T-helper 2 cell treated with Interferon-gamma antibody and Interleukin-4, amounts not matched to agents 100 ng/mL and 5 ng/mL, for 36 hours (primary cell): Measurements from ENCODE around the gene S1PR3. TPM values are rescaled to one million over a fixed set of nuclear protein-coding genes. Genes with fewer than 3 reads are reported as not detected.

Source experiments
- intact Hi-C: fragments of 100-400 bp; cut with micrococcal nuclease; formaldehyde crosslinking; loops from one replicate; pipeline ENCODE4 v1.15.1; 2023
- total RNA-seq: library from RNA; stranded (reverse); gene quantifications from 2 replicates; pipeline ENCODE4 v1.2.3, GENCODE V29; 2022

The S1PR3 gene
- total RNA-seq, 1 donor from 2014 or later, result 1.0 TPM

DNA sequence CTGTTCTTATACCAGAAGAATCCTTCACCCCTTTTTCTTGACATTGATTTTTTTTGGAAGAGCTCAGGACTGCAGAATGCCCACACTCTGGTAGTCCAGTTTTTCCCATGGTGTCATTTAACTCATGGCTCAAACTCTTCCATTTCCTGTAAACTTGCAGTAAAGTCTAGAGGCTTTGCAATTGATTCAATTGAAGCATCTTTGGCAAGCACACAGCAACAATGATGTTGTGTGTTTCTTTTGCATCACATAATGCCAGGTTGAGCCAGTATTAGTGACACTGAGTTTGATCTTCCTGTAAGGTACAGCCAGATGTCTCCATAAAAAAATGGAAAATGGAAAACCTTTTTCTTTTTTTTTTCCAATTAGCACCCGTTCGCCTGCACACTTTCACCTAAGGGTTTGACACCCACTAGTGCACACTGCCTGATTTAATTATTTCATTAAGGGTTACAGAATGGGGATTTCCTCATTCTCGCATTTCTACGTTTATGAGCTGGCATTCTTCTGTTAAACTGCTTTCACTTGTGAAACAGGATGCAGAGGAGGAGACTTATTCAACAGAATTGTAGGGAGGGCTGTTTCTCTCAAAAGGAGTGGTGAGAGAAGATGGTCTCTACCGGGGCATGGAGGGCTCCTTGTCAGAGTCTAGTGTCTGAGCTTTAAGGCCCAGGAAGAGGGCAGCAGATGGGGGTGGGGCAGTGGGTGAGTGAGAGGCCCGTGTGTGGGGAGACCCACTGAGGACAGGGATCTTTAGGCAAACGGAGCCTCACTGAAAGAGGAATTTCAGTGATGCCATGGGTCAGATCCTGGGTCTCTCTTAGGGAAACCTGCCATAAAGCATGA is 2.2 kb upstream of the S1PR3 start:
- intact Hi-C loops, result loop anchor here (1.0 to 5.0 kb wide), 3 partner anchors 37 to 154 kb away; no protein-coding TSS in a partner anchor

- intact Hi-C loops, result loop anchor here (5.0 kb wide), 1 partner anchor 1018 kb away; the partner anchor contains the start of gene CDK20
Observed at GRCh38 chr9:88990041-88990728, 1.1 kb upstream of the S1PR3 start.

DNA sequence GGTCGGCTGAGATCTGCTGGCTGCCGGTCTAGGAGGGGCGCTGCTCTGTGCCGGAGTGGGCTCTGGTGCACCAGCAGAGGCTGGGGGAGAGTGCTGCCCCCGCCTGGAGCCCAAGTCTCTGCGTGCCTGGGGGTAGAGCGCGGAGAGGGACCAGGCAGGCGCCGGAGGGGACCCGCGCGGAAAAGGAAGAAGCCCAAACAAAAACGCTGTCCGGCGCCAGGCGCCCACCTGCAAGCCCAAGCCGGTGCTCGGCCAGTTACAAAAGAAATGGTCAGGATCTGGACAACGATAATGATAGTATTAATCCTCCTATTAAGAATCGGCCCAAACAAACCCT is 571 bp upstream of the S1PR3 start:
- intact Hi-C loops, result loop anchor here (5.0 kb wide), 1 partner anchor 1018 kb away; the partner anchor contains the start of gene CDK20

- intact Hi-C loops, result loop anchor here (5.0 kb wide), 1 partner anchor 1020 kb away; the partner anchor contains the start of gene CDK20
Observed at GRCh38 chr9:88992556-88992955, 1.3 kb downstream of the S1PR3 start.

- intact Hi-C loops, result loop anchor here (5.0 kb wide), 1 partner anchor 1021 kb away; the partner anchor contains the start of gene CDK20
Observed at GRCh38 chr9:88993327-88993726, 2.1 kb downstream of the S1PR3 start.

DNA sequence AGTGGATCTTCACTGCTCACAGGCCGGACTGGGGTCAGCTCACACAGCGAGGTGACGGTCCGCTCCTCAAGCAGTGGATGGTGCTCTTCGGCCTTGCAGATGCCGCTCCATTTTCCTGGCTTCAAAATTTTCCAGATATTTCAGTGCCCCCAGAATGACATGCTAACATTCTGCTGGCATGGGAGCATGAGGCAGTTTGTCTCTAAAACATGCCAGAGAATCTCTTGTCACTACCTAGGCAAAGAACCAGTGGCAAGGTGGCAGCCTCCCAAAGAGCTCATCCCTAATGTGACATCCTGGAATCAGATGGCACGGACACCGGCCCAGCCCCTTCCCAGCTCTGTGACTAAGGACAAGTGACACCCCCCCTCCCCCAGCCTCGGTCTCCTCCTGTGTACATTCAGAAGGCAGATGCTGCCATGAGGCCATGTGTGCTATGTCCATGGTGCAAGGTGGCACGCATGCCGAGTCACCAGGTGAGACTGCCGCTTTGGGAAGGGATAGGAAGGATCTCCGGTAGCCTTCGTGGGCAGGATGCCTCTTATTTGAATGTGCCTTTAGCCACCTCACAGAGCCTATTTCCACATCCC is 2.7 kb downstream of the S1PR3 start:
- intact Hi-C loops, result loop anchor here (5.0 kb wide), 1 partner anchor 1022 kb away; the partner anchor contains the start of gene CDK20

DNA sequence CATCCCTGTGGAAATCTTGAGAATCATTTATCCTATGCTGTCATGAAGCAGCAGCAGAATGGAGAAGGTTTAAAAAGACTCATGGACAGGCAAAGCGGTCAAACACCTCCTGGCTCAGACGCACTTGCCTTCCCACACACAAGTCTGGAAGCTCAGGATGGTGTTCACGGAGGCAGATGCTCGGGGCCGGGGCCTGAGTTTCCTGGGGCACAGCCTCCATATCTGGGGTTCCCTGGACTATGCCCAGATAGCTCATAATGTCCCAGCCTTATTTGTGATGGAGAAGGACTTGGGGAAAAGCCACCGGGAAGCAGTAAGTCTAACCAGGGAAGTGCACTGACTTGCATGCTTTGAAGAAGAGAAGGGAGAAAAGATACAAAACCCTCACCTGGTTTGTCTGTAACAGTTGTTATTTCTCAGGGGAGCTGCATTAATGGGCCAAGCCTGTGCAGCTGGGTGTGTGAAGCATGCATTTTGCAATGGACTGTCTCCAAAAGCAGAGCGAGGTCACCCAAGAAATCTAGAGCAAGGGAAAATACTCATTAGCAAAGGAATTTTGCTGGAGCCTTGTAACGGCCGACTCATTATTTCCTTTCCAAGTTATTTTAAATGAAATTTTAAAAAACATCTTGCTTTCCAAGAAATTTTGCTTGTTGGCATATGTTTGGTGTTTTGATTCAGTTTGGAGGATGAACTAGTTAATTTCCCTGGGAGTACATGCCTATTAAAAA is 3.4 kb downstream of the S1PR3 start:
- intact Hi-C loops, result loop anchor here (5.0 kb wide), 1 partner anchor 1022 kb away; the partner anchor contains the start of gene CDK20

- intact Hi-C loops, result no loop called here
Observed at GRCh38 chr9:88995200-88995577, 3.9 kb downstream of the S1PR3 start.

GRCh38 chr9:88995627-88996026 is 4.4 kb downstream of the S1PR3 start:
- intact Hi-C loops, result no loop called here

- intact Hi-C loops, result no loop called here
Observed at GRCh38 chr9:88996046-88996920, 5.0 kb downstream of the S1PR3 start.

DNA sequence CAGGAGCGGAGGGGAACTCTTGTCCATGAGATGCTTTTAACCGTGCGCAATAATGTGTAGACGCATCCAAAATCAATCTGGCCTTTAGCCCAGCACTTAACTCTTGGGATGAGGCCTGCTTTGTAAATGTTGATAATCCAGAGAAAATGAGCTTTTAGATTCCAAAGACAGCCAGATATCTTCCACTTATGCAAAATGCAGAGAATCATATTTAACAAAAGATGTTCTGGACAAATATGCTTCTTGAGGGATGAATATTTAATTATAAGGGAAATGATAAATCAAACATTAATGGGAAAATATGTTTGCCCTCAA is 5.6 kb downstream of the S1PR3 start:
- intact Hi-C loops, result no loop called here

GRCh38 chr9:88997646-88998045 is 6.4 kb downstream of the S1PR3 start:
- intact Hi-C loops, result no loop called here

DNA sequence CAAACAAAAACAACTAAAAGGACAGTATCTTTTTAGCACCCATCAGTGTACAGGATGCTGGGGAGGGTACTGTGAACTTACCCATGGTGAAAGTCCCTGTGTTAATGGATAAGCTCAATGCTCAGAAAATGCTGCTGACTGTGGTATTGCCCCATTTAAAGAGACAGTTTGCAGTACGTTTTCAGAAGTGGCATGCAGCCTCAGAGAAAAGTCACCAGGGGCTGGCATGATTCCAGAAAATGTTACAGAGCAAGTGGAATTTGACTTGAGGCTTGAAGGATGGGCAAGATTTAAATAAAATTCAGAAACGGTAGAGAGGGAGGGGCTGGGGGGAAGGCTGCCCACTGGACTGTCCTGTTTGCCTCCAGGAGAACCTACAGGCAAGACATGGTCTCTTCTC is 7.2 kb downstream of the S1PR3 start:
- intact Hi-C loops, result no loop called here

- intact Hi-C loops, result no loop called here
Observed at GRCh38 chr9:88998911-88999310, 7.6 kb downstream of the S1PR3 start.

- intact Hi-C loops, result loop anchor here (2.0 to 10.0 kb wide), 2 partner anchors 340 to 1046 kb away; a partner anchor contains a TSS
Observed at GRCh38 chr9:89000371-89000781, 9.1 kb downstream of the S1PR3 start.

DNA sequence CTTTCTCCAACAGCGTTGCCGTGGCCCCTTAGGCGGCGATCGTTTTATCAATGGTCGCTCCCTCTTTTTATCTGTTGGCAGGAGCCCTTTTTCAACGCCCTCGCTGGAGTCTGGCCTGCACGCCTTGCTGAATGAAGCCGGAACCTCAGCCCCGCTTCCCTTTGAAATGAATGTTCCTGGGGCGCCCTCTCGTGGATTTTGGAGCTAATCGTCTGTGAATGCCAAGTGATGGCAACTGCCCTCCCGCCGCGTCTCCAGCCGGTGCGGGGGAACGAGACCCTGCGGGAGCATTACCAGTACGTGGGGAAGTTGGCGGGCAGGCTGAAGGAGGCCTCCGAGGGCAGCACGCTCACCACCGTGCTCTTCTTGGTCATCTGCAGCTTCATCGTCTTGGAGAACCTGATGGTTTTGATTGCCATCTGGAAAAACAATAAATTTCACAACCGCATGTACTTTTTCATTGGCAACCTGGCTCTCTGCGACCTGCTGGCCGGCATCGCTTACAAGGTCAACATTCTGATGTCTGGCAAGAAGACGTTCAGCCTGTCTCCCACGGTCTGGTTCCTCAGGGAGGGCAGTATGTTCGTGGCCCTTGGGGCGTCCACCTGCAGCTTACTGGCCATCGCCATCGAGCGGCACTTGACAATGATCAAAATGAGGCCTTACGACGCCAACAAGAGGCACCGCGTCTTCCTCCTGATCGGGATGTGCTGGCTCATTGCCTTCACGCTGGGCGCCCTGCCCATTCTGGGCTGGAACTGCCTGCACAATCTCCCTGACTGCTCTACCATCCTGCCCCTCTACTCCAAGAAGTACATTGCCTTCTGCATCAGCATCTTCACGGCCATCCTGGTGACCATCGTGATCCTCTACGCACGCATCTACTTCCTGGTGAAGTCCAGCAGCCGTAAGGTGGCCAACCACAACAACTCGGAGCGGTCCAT is 10.0 kb downstream of the S1PR3 start:
- intact Hi-C loops, result loop anchor here (1.0 to 10.0 kb wide), 3 partner anchors 340 to 1046 kb away; a partner anchor contains a TSS

DNA sequence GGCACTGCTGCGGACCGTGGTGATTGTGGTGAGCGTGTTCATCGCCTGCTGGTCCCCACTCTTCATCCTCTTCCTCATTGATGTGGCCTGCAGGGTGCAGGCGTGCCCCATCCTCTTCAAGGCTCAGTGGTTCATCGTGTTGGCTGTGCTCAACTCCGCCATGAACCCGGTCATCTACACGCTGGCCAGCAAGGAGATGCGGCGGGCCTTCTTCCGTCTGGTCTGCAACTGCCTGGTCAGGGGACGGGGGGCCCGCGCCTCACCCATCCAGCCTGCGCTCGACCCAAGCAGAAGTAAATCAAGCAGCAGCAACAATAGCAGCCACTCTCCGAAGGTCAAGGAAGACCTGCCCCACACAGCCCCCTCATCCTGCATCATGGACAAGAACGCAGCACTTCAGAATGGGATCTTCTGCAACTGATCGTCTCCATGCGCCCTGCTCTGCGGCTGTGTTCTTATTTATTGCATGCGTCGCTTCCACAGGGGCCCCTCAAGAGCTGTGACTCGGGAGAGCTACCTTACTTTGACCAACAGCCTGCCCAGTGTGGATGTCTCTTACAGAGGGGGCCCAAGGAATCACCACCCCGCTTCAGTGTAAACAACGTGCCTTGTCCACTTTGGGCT is 10.8 kb downstream of the S1PR3 start:
- intact Hi-C loops, result loop anchor here (1.0 to 10.0 kb wide), 3 partner anchors 341 to 1047 kb away; a partner anchor contains a TSS

GRCh38 chr9:89002987-89003386 is 11.7 kb downstream of the S1PR3 start:
- intact Hi-C loops, result loop anchor here (10.0 kb wide), 1 partner anchor 1048 kb away; a partner anchor contains a TSS
